Pancreas (tissue), 10 donors: Measurements from ENCODE around the gene SNX14. TPM values are rescaled to one million over a fixed set of nuclear protein-coding genes. Genes with fewer than 3 reads are reported as not detected.

Experiments
- ATAC-seq, 4 donors: fragments of 200-7000 bp; cut with Tn5 transposase; one replicate each; pipeline versions ENCODE4 v1.8.0 to v1.9.1; 2020; ENCODE audit warnings: mild to moderate bottlenecking in 4 of 4, moderate library complexity in 4 of 4
- DNase-seq, 6 donors: peaks; one replicate each; pipeline ENCODE4 v3.0.0-alpha.2; 2020
- FAIRE-seq: peaks from 2 replicates; lab custom pipeline; 2012; peaks lifted over from hg19 to GRCh38; lab: Jason Lieb, UNC
- H3K27ac ChIP-seq, 4 donors: fragments of 200-600 bp; sonication (generic); 1 replicate in 3 of 4; 2 replicates in 1 of 4; pipeline versions ENCODE4 v1.5.0 to v1.8.0; 2020
- H3K27me3 ChIP-seq, 4 donors: fragments of 200-600 bp; one replicate each; pipeline ENCODE4 v1.8.0; 2021
- H3K36me3 ChIP-seq, 3 donors: fragments of 200-600 bp; sonication (generic) in 1 of 3; one replicate each; pipeline versions ENCODE4 v1.5.0 to v1.8.0; 2020 to 2021
- H3K4me1 ChIP-seq, 3 donors: fragments of 200-600 bp; one replicate each; pipeline ENCODE4 v1.8.0; 2021
- H3K4me3 ChIP-seq, 4 donors: fragments of 200-600 bp; sonication (generic) in 2 of 4; one replicate each; pipeline versions ENCODE4 v1.5.0 to v1.8.0; 2020 to 2021
- H3K9me3 ChIP-seq, 4 donors: fragments of 200-600 bp; one replicate each; pipeline ENCODE4 v1.8.0; 2021
- WGBS, 2 donors: extraction: QIAGEN DNeasy Blood & Tissue Kit; methylation state at CpG; one replicate each; pipeline ENCODE4 v1.1.7; 2013; 5-methylcytosine and 5-hydroxymethylcytosine counted together
- intact Hi-C, 3 donors: fragments of 100-400 bp; cut with DNase I; formaldehyde crosslinking; loops; one replicate each; pipeline versions ENCODE4 v1.11.1 to v1.14.2; 2022
- polyA plus RNA-seq, 2 donors: library from polyadenylated mRNA; stranded (reverse); fragments of 200-250 nt; gene quantifications; one replicate each; pipeline ENCODE4 v1.2.3, GENCODE V29; 2013
- total RNA-seq, 6 donors: library from RNA; stranded (reverse); fragmentation: NEBNext Ultra II Directional in 4 of 6; extraction: Animal tissue kit (Norgen Biotek cat#: 25700) in 4 of 6; gene quantifications; one replicate each; pipeline versions ENCODE4 v1.2.1 to v1.2.4, GENCODE V29; 2021 to 2023
- TF ChIP-seq, protein P1 (sequence below), 4 donors: fragments of 200-600 bp; sonication (generic) in 3 of 4; IDR thresholded peaks; one replicate each; pipeline versions ENCODE4 v1.5.0 to v1.8.0; 2021; ENCODE audit warnings: antibody characterized with exemption in 4 of 4
- donor health status: healthy with polysubstance abuse.
- donor health status: DM: no; HTN: no; CAD: no; lungs with moderate emphysema.
- donor health status: DM: no; HTN: no; CAD: no.
- donor health status: control.
- donor health status: control.
- donor health status: Bipolar disorder and iron deficiency.
- donor health status: DM: yes; HTN: yes; CAD: no.
- donor health status: DM: no; HTN: no; CAD: no.
- donor health status: DM: no; HTN: no; CAD: no.
- donor health status: DM: yes; HTN: yes; CAD: no.

The SNX14 gene
- total and polyA plus RNA-seq, 8 donors = 30.0 to 85.6 (median 36.9) TPM

GRCh38 chr6:85496009-85496579 lies 97.6 kb downstream of the SNX14 start:
- ATAC-seq (no peak), FAIRE-seq (no peak)

GRCh38 chr6:85494547-85495536 lies 98.8 kb downstream of the SNX14 start:
- Histone ChIP-seq H3K4me3 (no peak overlapping the region), H3K36me3 (no peaks in the 10 kb centered on the region), H3K27ac (no peak overlapping the region), H3K9me3 (no peaks in the 10 kb centered on the region), H3K4me1 (peaks cover 0 to 7% (median 0%) of the 10 kb centered on the region in 3 donors), H3K27me3 (no peaks in the 10 kb centered on the region)
- DNase-seq (no peak), ATAC-seq (no peak), FAIRE-seq (no peak)
- intact Hi-C loops = no loop called here
- TF ChIP-seq, protein P1, sequence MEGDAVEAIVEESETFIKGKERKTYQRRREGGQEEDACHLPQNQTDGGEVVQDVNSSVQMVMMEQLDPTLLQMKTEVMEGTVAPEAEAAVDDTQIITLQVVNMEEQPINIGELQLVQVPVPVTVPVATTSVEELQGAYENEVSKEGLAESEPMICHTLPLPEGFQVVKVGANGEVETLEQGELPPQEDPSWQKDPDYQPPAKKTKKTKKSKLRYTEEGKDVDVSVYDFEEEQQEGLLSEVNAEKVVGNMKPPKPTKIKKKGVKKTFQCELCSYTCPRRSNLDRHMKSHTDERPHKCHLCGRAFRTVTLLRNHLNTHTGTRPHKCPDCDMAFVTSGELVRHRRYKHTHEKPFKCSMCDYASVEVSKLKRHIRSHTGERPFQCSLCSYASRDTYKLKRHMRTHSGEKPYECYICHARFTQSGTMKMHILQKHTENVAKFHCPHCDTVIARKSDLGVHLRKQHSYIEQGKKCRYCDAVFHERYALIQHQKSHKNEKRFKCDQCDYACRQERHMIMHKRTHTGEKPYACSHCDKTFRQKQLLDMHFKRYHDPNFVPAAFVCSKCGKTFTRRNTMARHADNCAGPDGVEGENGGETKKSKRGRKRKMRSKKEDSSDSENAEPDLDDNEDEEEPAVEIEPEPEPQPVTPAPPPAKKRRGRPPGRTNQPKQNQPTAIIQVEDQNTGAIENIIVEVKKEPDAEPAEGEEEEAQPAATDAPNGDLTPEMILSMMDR (IDR thresholded peaks at IDR 0.05) = no peak
- WGBS, 2 donors = 62 to 68% methylated on average over 5 of the region's 5 CpGs

More at GRCh38 chr6:85496009-85496579, 97.6 kb downstream of the SNX14 start:
- Histone ChIP-seq H3K27me3 (no peaks in the 10 kb centered on the region), H3K36me3 (no peaks in the 10 kb centered on the region), H3K4me1 (peaks cover 0 to 7% (median 0%) of the 10 kb centered on the region in 3 donors), H3K4me3 (no peak overlapping the region), H3K9me3 (no peaks in the 10 kb centered on the region), H3K27ac (no peak overlapping the region)
- no peak for DNase-seq
- 88 to 92% methylated on average over 8 of the region's 8 CpGs for WGBS, 2 donors
- TF ChIP-seq, protein P1 (IDR thresholded peaks at IDR 0.05) = no peak
- intact Hi-C loops = no loop called here

DNA sequence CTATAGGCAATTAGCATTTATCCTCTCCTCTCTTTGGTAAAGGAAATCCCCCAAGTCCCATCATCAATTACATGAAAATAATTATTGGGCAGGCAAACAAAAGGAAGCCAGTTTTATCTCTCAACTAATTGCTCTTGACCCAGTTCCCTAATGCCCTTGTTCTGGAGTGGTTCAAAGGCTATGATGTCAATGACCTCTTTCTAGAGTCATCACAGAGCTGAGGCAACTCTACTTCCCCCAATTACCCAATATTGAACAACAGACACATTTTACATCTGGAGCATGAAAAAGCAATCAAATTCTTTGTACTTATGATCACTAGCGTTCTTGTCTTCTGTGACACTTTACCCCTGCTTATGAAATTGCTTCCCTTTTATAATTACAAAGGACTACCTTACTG lies 100.3 kb downstream of the SNX14 start:
- WGBS, 2 donors = 89 to 92% methylated on average over 1 of the region's 1 CpG
- no peak overlapping the region for H3K4me3 ChIP-seq
- no peak for DNase-seq
- intact Hi-C loops = no loop called here
- H3K27ac ChIP-seq = no peak overlapping the region
- no peaks in the 10 kb centered on the region for H3K36me3 ChIP-seq
- H3K4me1 ChIP-seq = no peaks in the 10 kb centered on the region
- TF ChIP-seq, protein P1 (IDR thresholded peaks at IDR 0.05) = no peak
- FAIRE-seq = no peak
- H3K27me3 ChIP-seq = no peaks in the 10 kb centered on the region
- ATAC-seq = no peak
- H3K9me3 ChIP-seq = no peaks in the 10 kb centered on the region

- DNase-seq (no peak), ATAC-seq (no peak), FAIRE-seq (no peak)
- no peak overlapping the region for H3K27ac ChIP-seq
- no peak overlapping the region for H3K4me3 ChIP-seq
- intact Hi-C loops = no loop called here
- no peaks in the 10 kb centered on the region for H3K4me1 ChIP-seq
- WGBS, 2 donors = 77 to 78% methylated on average over 6 of the region's 6 CpGs
- TF ChIP-seq, protein P1 (IDR thresholded peaks at IDR 0.05) = no peak
- no peaks in the 10 kb centered on the region for H3K9me3 ChIP-seq
- H3K27me3 ChIP-seq = no peaks in the 10 kb centered on the region
- H3K36me3 ChIP-seq = no peaks in the 10 kb centered on the region
Measured at GRCh38 chr6:85490516-85491248, 103.0 kb downstream of the SNX14 start.
